HEK293T (cell line): ENCODE results near the gene PGM2.

Source experiments
- ARNT ChIP-seq: fragments of 450-650 bp; IDR thresholded peaks from 2 replicates; pipeline ENCODE4 v1.6.1; 2017; ENCODE audit warnings: mild to moderate bottlenecking
- BHLHE40 ChIP-seq: fragments of 450-650 bp; IDR thresholded peaks from 2 replicates; pipeline ENCODE4 v1.6.1; 2016; ENCODE audit warnings: mild to moderate bottlenecking, moderate library complexity, borderline replicate concordance
- FOXA1 ChIP-seq: fragments of 450-650 bp; IDR thresholded peaks from 2 replicates; pipeline ENCODE4 v1.6.1; 2016; ENCODE audit warnings: mild to moderate bottlenecking
- FOXK2 ChIP-seq: fragments of 450-650 bp; IDR thresholded peaks from 2 replicates; pipeline ENCODE4 v1.6.1; 2016; ENCODE audit warnings: mild to moderate bottlenecking
- FOXM1 ChIP-seq: fragments of 450-650 bp; IDR thresholded peaks from 2 replicates; pipeline ENCODE4 v1.6.1; 2017; ENCODE audit warnings: mild to moderate bottlenecking, borderline replicate concordance
- LEF1 ChIP-seq: fragments of 450-650 bp; IDR thresholded peaks from 2 replicates; pipeline ENCODE4 v1.6.1; 2017; ENCODE audit warnings: mild to moderate bottlenecking, borderline replicate concordance
- SP1 ChIP-seq: fragments of 450-650 bp; IDR thresholded peaks from 2 replicates; pipeline ENCODE4 v1.6.1; 2017
- SUZ12 ChIP-seq: fragments of 450-650 bp; IDR thresholded peaks from 2 replicates; pipeline ENCODE4 v1.6.1; 2016; ENCODE audit warnings: mild to moderate bottlenecking
- ZNF384 ChIP-seq: fragments of 450-650 bp; IDR thresholded peaks from 2 replicates; pipeline ENCODE4 v1.6.1; 2016
- TF ChIP-seq, protein P1 (sequence below): fragments of 450-650 bp; IDR thresholded peaks from 2 replicates; pipeline ENCODE4 v1.6.1; 2016

DNA sequence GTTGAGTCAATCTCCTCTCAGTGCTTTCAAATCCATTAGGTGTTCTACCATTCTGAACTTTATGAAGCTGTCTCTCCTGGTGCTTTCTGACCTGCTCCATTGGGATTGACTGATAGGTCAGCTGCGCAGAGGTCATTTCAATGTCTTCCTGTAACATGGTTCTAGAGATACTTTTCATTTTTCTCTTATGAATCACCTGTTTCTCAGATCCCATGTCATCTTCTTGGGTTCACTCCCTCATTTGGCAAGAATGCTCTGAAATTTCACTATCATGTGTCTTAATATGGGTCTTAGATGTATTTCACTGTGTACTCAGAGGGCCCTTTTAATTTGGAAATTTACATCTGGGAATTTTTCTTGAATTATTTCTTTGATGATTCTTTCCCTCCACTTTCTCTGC, 13.8 kb upstream of the PGM2 start:
- TF ChIP-seq ZNF384, result no peak
- no peak for TF ChIP-seq SP1
- TF ChIP-seq FOXM1, result no peak
- no peak for TF ChIP-seq ARNT
- no peak for TF ChIP-seq BHLHE40
- no peak for TF ChIP-seq FOXK2
- TF ChIP-seq, protein P1, sequence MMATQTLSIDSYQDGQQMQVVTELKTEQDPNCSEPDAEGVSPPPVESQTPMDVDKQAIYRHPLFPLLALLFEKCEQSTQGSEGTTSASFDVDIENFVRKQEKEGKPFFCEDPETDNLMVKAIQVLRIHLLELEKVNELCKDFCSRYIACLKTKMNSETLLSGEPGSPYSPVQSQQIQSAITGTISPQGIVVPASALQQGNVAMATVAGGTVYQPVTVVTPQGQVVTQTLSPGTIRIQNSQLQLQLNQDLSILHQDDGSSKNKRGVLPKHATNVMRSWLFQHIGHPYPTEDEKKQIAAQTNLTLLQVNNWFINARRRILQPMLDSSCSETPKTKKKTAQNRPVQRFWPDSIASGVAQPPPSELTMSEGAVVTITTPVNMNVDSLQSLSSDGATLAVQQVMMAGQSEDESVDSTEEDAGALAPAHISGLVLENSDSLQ, result no peak
- no peak for TF ChIP-seq SUZ12
- no peak for TF ChIP-seq LEF1
- TF ChIP-seq FOXA1, result no peak
